ENCODE results near the gene DCX. TPM values are rescaled to one million over a fixed set of nuclear protein-coding genes. Genes with fewer than 3 reads are reported as not detected.

Gene DCX
- total and polyA plus RNA-seq, 2 experiments from 2014 or later: 0.34 to 1.2 TPM

- TF ChIP-seq EZH2 (IDR thresholded peaks at IDR 0.05; ENCODE audit: borderline replicate concordance): no peak
- no peak for TF ChIP-seq CTCF (IDR thresholded peaks at IDR 0.05; ENCODE audit: poor library complexity)
- no peak for TF ChIP-seq EZH2phosphoT487 (IDR thresholded peaks at IDR 0.05; ENCODE audit: low read depth, severe bottlenecking, unreplicated experiment)
- Histone ChIP-seq H4K20me1 (ENCODE audit: insufficient read depth, poor library complexity, severe bottlenecking) (no peaks in the 10 kb centered on the region), H2AFZ (no peak overlapping the region), H3K9me3 (ENCODE audit: low read depth) (no peaks in the 10 kb centered on the region), H3K4me1 (ENCODE audit: insufficient read depth) (no peaks in the 10 kb centered on the region), H3K4me2 (no peak overlapping the region), H3K79me2 (no peaks in the 10 kb centered on the region), H3K36me3 (replicated peaks; ENCODE audit: insufficient read depth, low read depth) (no peaks in the 10 kb centered on the region), H3K27ac (no peak overlapping the region), H3K27me3 (no peaks in the 10 kb centered on the region), H3K9me2 (replicated peaks; ENCODE audit: insufficient read depth) (no peaks in the 10 kb centered on the region), H3K4me3 (no peak overlapping the region)
- 83% methylated on average over 2 of the region's 2 CpGs for WGBS (ENCODE audit: low lambda C conversion rate, missing lambda C conversion rate)
- DNase-seq (ENCODE audit: low spot score): no peak
Measured at GRCh38 chrX:111355523-111356115, 56.4 kb downstream of the DCX start.

GRCh38 chrX:111354496-111354895 is 57.5 kb downstream of the DCX start:
- Histone ChIP-seq H3K4me3 (no peak overlapping the region), H3K4me1 (ENCODE audit: insufficient read depth) (no peaks in the 10 kb centered on the region), H3K4me2 (no peak overlapping the region), H3K9me2 (replicated peaks; ENCODE audit: insufficient read depth) (no peaks in the 10 kb centered on the region), H4K20me1 (ENCODE audit: insufficient read depth, poor library complexity, severe bottlenecking) (no peaks in the 10 kb centered on the region), H3K27me3 (no peaks in the 10 kb centered on the region), H3K79me2 (no peaks in the 10 kb centered on the region), H3K36me3 (replicated peaks; ENCODE audit: insufficient read depth, low read depth) (no peaks in the 10 kb centered on the region), H3K27ac (no peak overlapping the region), H3K9me3 (ENCODE audit: low read depth) (no peaks in the 10 kb centered on the region), H2AFZ (no peak overlapping the region)
- TF ChIP-seq EZH2phosphoT487 (IDR thresholded peaks at IDR 0.05; ENCODE audit: low read depth, severe bottlenecking, unreplicated experiment): no peak
- TF ChIP-seq CTCF (IDR thresholded peaks at IDR 0.05; ENCODE audit: poor library complexity): no peak
- TF ChIP-seq EZH2 (IDR thresholded peaks at IDR 0.05; ENCODE audit: borderline replicate concordance): no peak
- WGBS (ENCODE audit: low lambda C conversion rate, missing lambda C conversion rate): 75% methylated on average over 1 of the region's 1 CpG
- DNase-seq (ENCODE audit: low spot score): no peak

- H3K9me3 ChIP-seq (ENCODE audit: low read depth): no peaks in the 10 kb centered on the region
- H3K36me3 ChIP-seq (replicated peaks; ENCODE audit: insufficient read depth, low read depth): no peaks in the 10 kb centered on the region
- no peak overlapping the region for H3K4me3 ChIP-seq
- H3K4me1 ChIP-seq (ENCODE audit: insufficient read depth): no peaks in the 10 kb centered on the region
- no peaks in the 10 kb centered on the region for H3K79me2 ChIP-seq
- no peak overlapping the region for H2AFZ ChIP-seq
- no peak overlapping the region for H3K4me2 ChIP-seq
- no peaks in the 10 kb centered on the region for H4K20me1 ChIP-seq (ENCODE audit: insufficient read depth, poor library complexity, severe bottlenecking)
- TF ChIP-seq EZH2phosphoT487 (IDR thresholded peaks at IDR 0.05; ENCODE audit: low read depth, severe bottlenecking, unreplicated experiment): no peak
- no peak for TF ChIP-seq EZH2 (IDR thresholded peaks at IDR 0.05; ENCODE audit: borderline replicate concordance)
- TF ChIP-seq CTCF (IDR thresholded peaks at IDR 0.05; ENCODE audit: poor library complexity): no peak
- 80% methylated on average over 2 of the region's 2 CpGs for WGBS (ENCODE audit: low lambda C conversion rate, missing lambda C conversion rate)
- no peak overlapping the region for H3K27ac ChIP-seq
- H3K27me3 ChIP-seq: no peaks in the 10 kb centered on the region
- no peak for DNase-seq (ENCODE audit: low spot score)
- no peaks in the 10 kb centered on the region for H3K9me2 ChIP-seq (replicated peaks; ENCODE audit: insufficient read depth)
Measured at GRCh38 chrX:111353793-111354192, 58.2 kb downstream of the DCX start.

Data from hepatocyte (in vitro differentiated cells).